HG03139 (cell line): Measurements from ENCODE around the gene BAHCC1.
"Not testable (repeated sequence)": the region's sequence is repeated elsewhere in the genome, so short reads cannot be mapped to it uniquely, and the experiment has no call there.

ENCODE experiments used
- ATAC-seq: cut with Tn5 transposase; IDR thresholded peaks from one replicate; pipeline ENCODE4 v1.9.1; 2021; ENCODE audit not compliant: unreplicated experiment

BAHCC1 gene

DNA sequence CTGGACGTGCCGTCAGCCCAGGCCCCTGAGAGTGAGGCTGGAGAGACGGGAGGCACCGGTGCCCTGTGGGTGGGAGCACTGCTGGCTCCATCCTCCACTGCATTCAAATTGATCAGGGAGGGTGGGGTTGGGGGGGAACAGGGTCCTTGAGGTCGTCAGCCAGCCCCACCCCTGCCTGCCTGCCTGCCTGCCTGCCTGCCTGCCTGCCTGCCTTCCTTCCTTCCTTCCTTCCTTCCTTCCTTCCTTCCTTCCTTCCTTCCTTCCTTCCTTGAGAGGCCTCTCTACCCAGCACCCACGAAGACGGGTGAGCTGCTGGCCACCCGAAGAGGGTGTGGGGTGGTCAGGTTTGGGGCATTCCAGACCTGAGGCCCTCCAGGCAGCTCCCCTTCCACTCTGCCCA, 16.0 kb downstream of the BAHCC1 start:
- no peak for ATAC-seq

GRCh38 chr17:81412490-81413093, 17.3 kb downstream of the BAHCC1 start:
- no peak for ATAC-seq

GRCh38 chr17:81413497-81414135, 18.4 kb downstream of the BAHCC1 start:
- ATAC-seq: no peak

- no peak for ATAC-seq
Observed at GRCh38 chr17:81414756-81415516, 19.7 kb downstream of the BAHCC1 start.

GRCh38 chr17:81415681-81416080, 20.4 kb downstream of the BAHCC1 start:
- ATAC-seq: no peak

- no peak for ATAC-seq
Observed at GRCh38 chr17:81416612-81417011, 21.4 kb downstream of the BAHCC1 start.

DNA sequence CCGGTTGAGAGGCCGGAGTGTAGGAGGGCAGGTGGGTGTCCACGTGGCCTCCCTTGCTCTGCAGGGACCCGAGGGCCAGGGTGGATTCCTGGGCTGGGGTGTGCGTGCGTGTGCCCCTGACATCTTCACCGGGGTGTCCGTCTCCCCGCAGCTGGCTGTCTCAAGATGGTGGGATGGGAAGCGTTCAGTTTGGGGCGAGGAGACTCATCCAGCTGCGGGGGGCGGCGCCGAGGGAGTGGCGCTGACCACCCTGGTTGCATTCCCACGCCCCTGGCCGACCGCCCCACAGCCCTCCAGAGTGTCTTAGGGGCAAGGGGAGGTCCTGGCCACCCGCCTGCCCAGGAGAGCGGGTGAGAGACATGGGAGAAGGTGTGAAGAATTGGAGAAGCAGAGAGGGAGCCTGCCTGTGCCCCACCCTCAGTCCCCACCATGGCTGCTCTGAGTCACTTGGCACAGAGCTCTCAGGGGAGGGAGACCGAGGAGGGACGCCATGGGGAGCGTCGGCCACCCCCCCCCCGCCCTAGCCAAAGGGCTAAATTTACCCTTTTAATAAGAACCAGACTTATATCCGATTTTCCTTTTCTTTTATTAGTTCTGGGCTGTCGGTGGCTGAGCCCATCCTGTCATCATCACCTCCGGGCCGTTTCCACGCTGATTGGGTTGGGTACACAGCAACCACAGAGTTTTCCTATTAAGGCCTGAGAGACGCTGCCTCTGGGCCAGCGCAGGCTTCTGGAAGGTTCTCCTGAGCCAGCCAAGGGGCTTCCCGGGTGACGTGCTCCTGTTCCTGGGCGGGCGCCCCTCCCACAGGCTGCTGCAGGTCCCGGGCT, 22.0 kb downstream of the BAHCC1 start:
- ATAC-seq: no peak

DNA sequence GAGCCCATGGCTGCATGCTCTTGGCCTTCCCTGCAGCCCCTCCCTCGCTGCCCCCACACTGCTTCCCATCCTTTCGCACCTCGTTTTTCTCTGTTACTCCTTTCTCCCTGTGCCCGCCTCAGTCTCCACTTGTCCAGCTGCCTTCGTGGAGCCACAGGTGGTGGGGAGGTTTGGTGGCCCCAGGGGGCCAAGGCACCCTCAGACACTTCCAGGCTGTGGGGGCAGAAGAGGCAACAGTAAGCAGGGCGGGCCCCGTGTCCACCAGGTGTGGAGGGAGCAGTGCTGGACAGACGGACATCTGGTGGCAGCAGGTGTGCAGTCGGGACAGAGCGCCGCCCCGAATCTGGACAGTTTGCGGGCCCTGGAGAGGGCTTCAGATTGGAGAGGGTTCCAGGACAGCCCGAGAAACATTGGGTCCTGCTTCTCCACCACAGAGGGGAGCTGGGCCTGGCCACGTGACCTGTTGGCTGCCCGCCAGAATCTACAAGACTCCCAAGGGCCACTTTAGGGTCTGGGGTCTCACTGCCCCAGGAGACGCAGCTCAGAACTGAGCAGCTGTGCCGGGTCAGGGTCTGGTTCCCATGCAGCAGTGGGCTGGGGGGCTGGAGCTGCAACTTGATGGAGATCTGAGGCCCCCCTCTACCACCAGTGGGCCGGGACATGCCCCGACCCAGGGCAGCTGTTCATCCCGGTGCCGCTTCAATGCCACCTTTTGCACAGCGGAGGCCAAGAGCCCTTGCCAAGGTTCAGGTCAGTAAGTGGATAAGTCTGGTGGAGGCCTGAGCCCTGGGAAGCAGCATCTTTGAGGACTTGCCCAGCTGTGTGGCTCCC, 22.8 kb downstream of the BAHCC1 start:
- no peak for ATAC-seq

- no peak for ATAC-seq
Observed at GRCh38 chr17:81418710-81419318, 23.6 kb downstream of the BAHCC1 start.

- no peak for ATAC-seq
Observed at GRCh38 chr17:81419319-81419885, 24.1 kb downstream of the BAHCC1 start.

GRCh38 chr17:81419886-81420768, 24.9 kb downstream of the BAHCC1 start:
- no peak for ATAC-seq

GRCh38 chr17:81420769-81421462, 25.7 kb downstream of the BAHCC1 start:
- ATAC-seq: no peak

GRCh38 chr17:81422776-81423697, 27.8 kb downstream of the BAHCC1 start:
- ATAC-seq: no peak

DNA sequence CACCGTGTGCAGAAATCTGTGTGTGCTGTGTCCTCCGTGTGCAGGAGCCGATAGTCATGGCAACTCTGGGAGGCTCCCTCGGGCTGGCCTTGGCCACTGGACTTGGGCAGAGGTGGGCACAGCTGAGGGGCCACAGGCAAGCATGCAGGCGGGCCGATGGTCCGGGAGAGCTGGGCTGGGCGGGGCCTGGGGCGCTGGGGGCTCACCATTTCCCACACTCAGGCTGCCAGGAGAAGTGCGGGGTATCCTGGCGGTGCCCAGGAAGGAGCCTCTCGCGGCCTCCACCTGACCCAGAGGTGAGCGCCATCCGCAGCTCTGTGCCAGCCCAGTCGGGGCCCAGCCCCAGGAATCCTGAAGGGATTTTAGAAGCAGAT, 28.4 kb downstream of the BAHCC1 start:
- ATAC-seq: no peak

- no peak for ATAC-seq
Observed at GRCh38 chr17:81424151-81425017, 29.1 kb downstream of the BAHCC1 start.

GRCh38 chr17:81425041-81425440, 29.8 kb downstream of the BAHCC1 start:
- ATAC-seq: not testable (repeated sequence)
